ENCODE data around the gene SEMG1.

SEMG1 gene

GRCh38 chr20:45223136-45223535, 16.3 kb downstream of the SEMG1 start:
- no peak for DNase-seq

DNA sequence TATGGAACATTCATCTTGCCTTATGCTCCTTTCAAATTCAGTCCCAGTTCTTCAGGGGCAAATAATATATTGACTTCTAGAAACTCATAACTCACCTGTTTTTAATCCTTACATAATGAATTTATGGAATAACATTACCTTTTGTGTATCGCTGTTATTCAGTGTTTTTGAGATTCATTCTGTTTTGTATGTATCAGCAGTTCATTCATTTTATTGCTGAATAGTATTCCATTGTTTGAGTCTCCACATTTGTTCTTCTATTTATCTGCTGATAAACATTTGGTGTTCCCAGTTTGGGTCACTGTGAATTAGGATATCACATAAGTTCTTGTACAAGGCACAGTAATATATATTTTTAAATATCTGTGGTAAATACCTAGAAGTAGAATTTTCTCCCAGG, 19.5 kb downstream of the SEMG1 start:
- DNase-seq: no peak

- DNase-seq: peak in 1 of 2 experiments; percentile 11
These were observed 22.6 kb downstream of the SEMG1 start for GRCh38 chr20:45229264-45230056.

DNA sequence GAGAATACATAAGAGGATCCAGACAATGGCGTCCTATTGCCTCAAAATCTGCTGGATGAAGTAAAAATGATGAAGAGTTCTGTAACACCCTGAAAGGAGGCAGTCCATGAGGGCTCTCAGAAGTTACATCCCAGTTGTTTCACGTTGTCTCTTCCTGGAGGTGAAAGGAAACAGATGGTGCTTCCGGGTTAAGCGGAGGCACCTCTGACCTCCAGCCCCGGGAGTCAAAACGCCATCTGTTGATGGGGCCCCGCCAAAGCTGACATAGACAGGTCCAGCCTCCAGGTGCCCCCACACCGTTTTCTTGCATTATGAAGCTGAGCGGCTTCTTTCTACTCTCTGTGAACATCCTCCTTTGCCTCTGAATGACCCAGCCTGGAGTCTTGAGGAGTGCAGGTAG, 23.8 kb downstream of the SEMG1 start:
- no peak for DNase-seq

GRCh38 chr20:45235995-45236394, 29.2 kb downstream of the SEMG1 start:
- no peak for DNase-seq

DNA sequence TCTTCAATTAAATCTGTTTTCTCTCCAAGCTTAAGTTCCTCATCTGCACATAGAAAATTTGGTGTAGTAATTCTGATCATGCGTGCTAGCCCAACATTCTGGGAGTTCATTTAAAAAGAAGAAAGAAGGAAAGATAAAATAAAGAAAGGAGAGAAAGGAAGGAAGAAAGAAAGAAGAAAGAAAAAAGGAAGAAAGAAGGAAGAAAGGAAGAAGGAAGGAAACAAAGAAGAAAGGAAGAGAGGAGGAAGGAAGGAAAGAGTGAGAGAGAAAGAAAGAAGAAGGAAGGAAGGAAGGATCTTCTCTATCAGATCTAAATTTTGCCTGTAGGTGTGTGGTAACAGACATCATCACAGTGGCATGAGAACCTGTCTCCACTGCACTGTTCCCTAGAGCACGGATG, 31.3 kb downstream of the SEMG1 start:
- DNase-seq: no peak

GRCh38 chr20:45246109-45246508, 39.3 kb downstream of the SEMG1 start:
- peak; percentile 23 to 31 for DNase-seq

DNA sequence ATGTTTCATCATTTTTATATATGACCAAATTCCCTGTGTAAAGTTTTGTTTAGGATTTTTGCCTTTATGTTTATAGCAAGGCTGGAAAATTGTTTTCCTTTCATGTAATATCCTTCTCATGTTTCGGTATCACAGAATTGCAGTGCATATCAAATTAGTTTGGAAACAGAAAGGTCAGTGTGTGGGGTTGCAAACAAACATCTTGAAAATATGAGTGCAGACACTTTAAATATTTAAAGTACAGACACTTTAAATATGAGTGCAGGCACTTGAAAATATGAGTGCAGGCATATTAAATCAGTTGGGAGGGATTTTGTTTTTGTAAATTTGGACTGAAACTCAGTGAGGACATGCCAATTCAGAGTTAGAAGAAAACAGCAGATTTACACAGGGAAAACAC, 41.0 kb downstream of the SEMG1 start:
- DNase-seq: no peak

- no peak for DNase-seq
These were observed 41.8 kb downstream of the SEMG1 start for GRCh38 chr20:45248609-45249008.

- DNase-seq: no peak
These were observed 45.2 kb downstream of the SEMG1 start for GRCh38 chr20:45251884-45252560.

DNA sequence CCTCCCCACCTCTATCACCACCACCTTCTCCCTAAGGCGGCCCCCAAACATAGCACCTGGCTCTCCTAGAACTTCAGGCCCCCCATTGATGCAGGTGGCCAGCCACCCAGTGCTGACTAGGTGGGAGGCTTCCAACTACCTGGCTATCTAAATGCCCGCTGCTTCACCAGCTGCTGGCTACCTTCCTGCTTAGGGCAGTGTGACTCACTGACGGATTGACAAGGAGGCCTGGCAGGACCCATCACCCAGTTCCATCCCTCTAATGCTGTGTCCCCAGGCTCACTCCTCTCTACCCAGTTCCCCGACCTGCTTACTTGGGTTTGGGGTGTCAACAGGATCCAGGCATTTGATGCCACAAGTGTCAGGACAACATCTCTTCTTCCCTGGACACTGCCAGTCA, 46.4 kb downstream of the SEMG1 start:
- DNase-seq: no peak

DNA sequence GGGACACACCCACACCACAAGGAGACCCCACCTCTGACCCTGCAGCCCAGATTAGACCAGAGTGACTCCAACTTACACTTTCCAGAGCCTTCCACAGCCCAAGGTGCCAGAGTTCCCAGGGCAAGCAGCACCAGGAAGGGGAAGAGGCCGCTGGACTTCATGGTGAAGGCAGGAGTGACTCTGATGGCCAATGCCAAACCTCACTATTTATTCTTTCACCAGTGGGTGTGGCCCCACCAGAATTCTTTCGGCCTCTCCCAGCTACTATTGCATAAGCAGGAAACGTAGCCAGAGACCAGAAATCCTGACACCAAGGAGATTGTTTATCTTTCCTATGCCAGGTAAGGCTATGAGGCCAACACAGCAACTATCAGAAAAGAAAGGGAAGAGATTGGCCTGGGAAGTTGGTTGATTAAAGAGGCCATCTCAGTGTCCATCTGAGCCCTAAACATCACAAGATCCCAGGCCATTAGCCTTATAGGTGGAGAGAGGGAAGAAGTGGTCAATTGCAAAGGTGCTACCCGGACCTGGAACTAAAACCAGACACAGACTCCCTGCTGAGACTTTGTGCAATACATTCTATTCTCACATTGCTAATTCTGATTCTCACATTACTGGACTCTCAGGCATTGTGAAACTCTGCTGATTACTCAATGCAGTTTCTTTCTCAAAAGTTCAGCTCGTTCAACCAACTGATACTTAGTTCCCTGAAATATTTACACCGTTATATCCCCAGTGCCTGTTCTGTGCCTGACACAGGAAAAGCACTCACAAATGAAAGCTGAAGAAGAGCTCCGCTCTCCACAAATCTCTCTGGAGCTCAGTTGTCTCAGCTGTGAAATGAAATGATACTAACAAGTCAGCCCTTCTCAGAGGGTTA, 47.8 kb downstream of the SEMG1 start, which contains the start of gene SLPI:
TSS of gene SLPI (minus strand) at position 182 of the 880 bp plus-strand sequence. CDS start at position 161, 21 bp downstream.
- peak; percentile 49 to 52 for DNase-seq

GRCh38 chr20:45257161-45257560, 50.3 kb downstream of the SEMG1 start:
- no peak for DNase-seq

GRCh38 chr20:45257711-45258110, 50.9 kb downstream of the SEMG1 start:
- no peak for DNase-seq

GRCh38 chr20:45258259-45258658, 51.4 kb downstream of the SEMG1 start:
- DNase-seq: no peak

GRCh38 chr20:45258664-45259063, 51.8 kb downstream of the SEMG1 start:
- DNase-seq: no peak

Measured in Kasumi-1 (cell line).